H9 (cell line): Measurements from ENCODE around the gene CACNB4. TPM values are rescaled to one million over a fixed set of nuclear protein-coding genes. Genes with fewer than 3 reads are reported as not detected.

Experiments used
- DNase-seq: peaks from one replicate; pipeline ENCODE4 v3.0.0-alpha.2; 2017
- H2AFZ ChIP-seq: one replicate; pipeline ENCODE4 v1.6.1; 2013; ENCODE audit warnings: mild to moderate bottlenecking, low read length, control low read depth, moderate library complexity
- H2AK5ac ChIP-seq: 2 replicates; pipeline ENCODE4 v1.6.1; 2013; ENCODE audit warnings: low read length, control low read depth, mixed read lengths; ENCODE audit not compliant: insufficient read length
- H2BK120ac ChIP-seq: one replicate; pipeline ENCODE4 v1.6.1; 2013; ENCODE audit warnings: low read depth, mild to moderate bottlenecking, low read length, control low read depth, inconsistent platforms; ENCODE audit not compliant: poor library complexity, severe bottlenecking
- H2BK12ac ChIP-seq: 2 replicates; pipeline ENCODE4 v1.6.1; 2013; ENCODE audit warnings: low read length, control low read depth, mixed read lengths, low read depth; ENCODE audit not compliant: insufficient read length
- H2BK15ac ChIP-seq: 2 replicates; pipeline ENCODE4 v1.6.1; 2013; ENCODE audit warnings: low read depth, low read length, control low read depth
- H2BK20ac ChIP-seq: one replicate; pipeline ENCODE4 v1.6.1; 2013; ENCODE audit warnings: low read depth, mild to moderate bottlenecking, low read length, control low read depth, inconsistent platforms; ENCODE audit not compliant: poor library complexity, severe bottlenecking
- H2BK5ac ChIP-seq: 2 replicates; pipeline ENCODE4 v1.6.1; 2013; ENCODE audit warnings: low read length, control low read depth, mixed read lengths; ENCODE audit not compliant: insufficient read length
- H3K14ac ChIP-seq: 2 replicates; pipeline ENCODE4 v1.6.1; 2013; ENCODE audit warnings: low read length, control low read depth; ENCODE audit not compliant: insufficient read depth
- H3K18ac ChIP-seq: 2 replicates; pipeline ENCODE4 v1.6.1; 2013; ENCODE audit warnings: low read depth, mild to moderate bottlenecking, mixed read lengths, low read length, control low read depth; ENCODE audit not compliant: insufficient read length
- H3K23ac ChIP-seq: 2 replicates; pipeline ENCODE4 v1.6.1; 2013; ENCODE audit warnings: low read length, control low read depth, mixed read lengths, low read depth; ENCODE audit not compliant: insufficient read length
- H3K23me2 ChIP-seq: 2 replicates; pipeline ENCODE4 v1.6.1; 2013; ENCODE audit warnings: low read depth, mild to moderate bottlenecking, mixed read lengths, low read length, control low read depth; ENCODE audit not compliant: insufficient read length, poor library complexity, severe bottlenecking
- H3K27ac ChIP-seq: 2 replicates; pipeline ENCODE4 v1.5.1; 2013; ENCODE audit warnings: low read length, control low read depth, mixed read lengths, low read depth; ENCODE audit not compliant: insufficient read length
- H3K27me3 ChIP-seq: 2 replicates; pipeline ENCODE4 v1.6.1; 2013; ENCODE audit warnings: low read length, control low read depth, inconsistent platforms; ENCODE audit not compliant: insufficient read depth
- H3K4ac ChIP-seq: 2 replicates; pipeline ENCODE4 v1.6.1; 2013; ENCODE audit warnings: low read depth, mild to moderate bottlenecking, control low read depth, inconsistent platforms, low read length, moderate library complexity
- H3K4me1 ChIP-seq: 2 replicates; pipeline ENCODE4 v1.6.1; 2013; ENCODE audit warnings: low read length, control low read depth, inconsistent platforms; ENCODE audit not compliant: insufficient read depth
- H3K4me2 ChIP-seq: 2 replicates; pipeline ENCODE4 v1.6.1; 2013; ENCODE audit warnings: low read length, control low read depth, mixed read lengths; ENCODE audit not compliant: insufficient read length, insufficient read depth
- H3K56ac ChIP-seq: 2 replicates; pipeline ENCODE4 v1.6.1; 2013; ENCODE audit warnings: low read depth, mild to moderate bottlenecking, mixed read lengths, low read length, control low read depth; ENCODE audit not compliant: insufficient read length
- H3K79me1 ChIP-seq: 2 replicates; pipeline ENCODE4 v1.6.1; 2013; ENCODE audit warnings: low read depth, mild to moderate bottlenecking, moderate library complexity, low read length, control low read depth, inconsistent platforms; ENCODE audit not compliant: insufficient read depth, poor library complexity, severe bottlenecking
- H3K79me2 ChIP-seq: 2 replicates; pipeline ENCODE4 v1.6.1; 2013; ENCODE audit warnings: low read length, control low read depth, inconsistent platforms; ENCODE audit not compliant: insufficient read depth
- H3K9ac ChIP-seq: 2 replicates; pipeline ENCODE4 v1.6.1; 2013; ENCODE audit warnings: low read length, control low read depth, mixed read lengths; ENCODE audit not compliant: insufficient read length; ENCODE audit errors: extremely low read depth
- H3K9me3 ChIP-seq: one replicate; pipeline ENCODE4 v1.6.1; 2013; ENCODE audit warnings: low read depth, low read length, inconsistent platforms; ENCODE audit not compliant: control insufficient read depth
- H3T11ph ChIP-seq: one replicate; pipeline ENCODE4 v1.6.1; 2013; ENCODE audit warnings: mild to moderate bottlenecking, low read length, control low read depth, inconsistent platforms
- H4K20me1 ChIP-seq: one replicate; pipeline ENCODE4 v1.6.1; 2013; ENCODE audit not compliant: control insufficient read depth, insufficient read length, insufficient read depth
- H4K5ac ChIP-seq: 2 replicates; pipeline ENCODE4 v1.6.1; 2013; ENCODE audit warnings: low read depth, mild to moderate bottlenecking, mixed read lengths, low read length, control low read depth; ENCODE audit not compliant: insufficient read length
- H4K8ac ChIP-seq: replicated peaks from 2 replicates; pipeline ENCODE4 v1.6.1; 2013; ENCODE audit warnings: low read length, control low read depth, mixed read lengths, low read depth; ENCODE audit not compliant: insufficient read length
- H4K91ac ChIP-seq: 2 replicates; pipeline ENCODE4 v1.6.1; 2013; ENCODE audit warnings: low read depth, mild to moderate bottlenecking, moderate library complexity, mixed read lengths, low read length, control low read depth; ENCODE audit not compliant: insufficient read length
- H3K27ac Mint-ChIP-seq, 3 experiments: 2 replicates in 2 of 3; 3 replicates in 1 of 3; pipeline ENCODE4 v1.8.0; 2020 to 2021; ENCODE audit warnings: mixed read lengths in 3 of 3, mild to moderate bottlenecking in 1 of 3, moderate library complexity in 1 of 3
- H3K27me3 Mint-ChIP-seq: 2 replicates; pipeline ENCODE4 v1.8.0; 2021; ENCODE audit warnings: low read depth, mild to moderate bottlenecking, moderate library complexity, mixed read lengths
- H3K36me3 Mint-ChIP-seq, 3 experiments: 2 replicates in 2 of 3; 3 replicates in 1 of 3; pipeline ENCODE4 v1.8.0; 2020 to 2021; ENCODE audit warnings: low read depth in 3 of 3, mixed read lengths in 3 of 3; ENCODE audit not compliant: insufficient read depth in 1 of 3
- H3K4me1 Mint-ChIP-seq, 2 experiments: 2 replicates each; pipeline ENCODE4 v1.8.0; 2020; ENCODE audit warnings: mixed read lengths in 2 of 2
- H3K4me3 Mint-ChIP-seq, 2 experiments: 2 replicates in 1 of 2; 3 replicates in 1 of 2; pipeline ENCODE4 v1.8.0; 2020 to 2021; ENCODE audit warnings: mild to moderate bottlenecking in 2 of 2, mixed read lengths in 2 of 2, moderate library complexity in 1 of 2
- H3K9me3 Mint-ChIP-seq, 2 experiments: 2 replicates in 1 of 2; 3 replicates in 1 of 2; pipeline ENCODE4 v1.8.0; 2020; ENCODE audit warnings: mild to moderate bottlenecking in 2 of 2, mixed read lengths in 2 of 2, moderate library complexity in 1 of 2
- CTCF ChIP-seq: fragments of 200-600 bp; sonication (generic); conservative IDR thresholded peaks from 3 replicates; pipeline ENCODE4 v1.8.0; 2021; ENCODE audit warnings: antibody characterized with exemption, mild to moderate bottlenecking
- WGBS: extraction: QIAGEN DNeasy Blood & Tissue Kit; methylation state at CpG from one replicate; pipeline ENCODE4 v1.1.7; 2013; ENCODE audit warnings: missing lambda C conversion rate, low lambda C conversion rate, mixed read lengths; ENCODE audit not compliant: insufficient read length; ENCODE audit errors: extremely low coverage; 5-methylcytosine and 5-hydroxymethylcytosine counted together
- total RNA-seq: library from RNA; stranded (reverse); gene quantifications from 2 replicates; pipeline ENCODE4 v1.2.1, GENCODE V29; 2021

The CACNB4 gene
- total RNA-seq, 1 experiment from 2014 or later: 1.4 TPM

GRCh38 chr2:151786077-151786476 lies 312.8 kb downstream of the CACNB4 start:
- Histone ChIP-seq H2BK5ac (no peak overlapping the region), H3K9me3 (no peaks in the 10 kb centered on the region), H3K4me2 (no peak overlapping the region), H4K91ac (no peak overlapping the region), H2AFZ (no peak overlapping the region), H2BK120ac (no peak overlapping the region), H3K9ac (no peak overlapping the region), H4K8ac (no peak overlapping the region), H2BK12ac (no peak overlapping the region), H3K56ac (no peak overlapping the region), H3T11ph (no peak overlapping the region), H3K4ac (no peak overlapping the region), H3K27me3 (no peaks in the 10 kb centered on the region), H3K23ac (no peak overlapping the region), H2BK15ac (no peak overlapping the region), H3K18ac (no peak overlapping the region), H4K5ac (no peak overlapping the region), H2BK20ac (no peak overlapping the region), H4K20me1 (no peaks in the 10 kb centered on the region), H3K23me2 (no peaks in the 10 kb centered on the region), H3K27ac (no peak overlapping the region), H3K79me2 (no peaks in the 10 kb centered on the region), H3K4me1 (no peaks in the 10 kb centered on the region), H3K79me1 (no peaks in the 10 kb centered on the region), H2AK5ac (no peak overlapping the region), H3K14ac (no peak overlapping the region)
- Mint-ChIP-seq H3K9me3 (no peaks in the 10 kb centered on the region), H3K4me1 (peaks cover 0 to 5% of the 10 kb centered on the region in 2 experiments; a peak in 3 of 4 replicates), H3K4me3 (no peak overlapping the region), H3K27ac (no peak overlapping the region; a peak in 1 of 7 replicates), H3K27me3 (no peaks in the 10 kb centered on the region), H3K36me3 (peaks cover 2 to 8% (median 4%) of the 10 kb centered on the region in 3 experiments; a peak in 4 of 7 replicates)
- DNase-seq: no peak
- WGBS: no CpG with 5 or more reads among the region's 5 CpGs
- TF ChIP-seq CTCF: no peak
